Lower lobe of right lung (tissue), 2 donors: ENCODE data around the gene BNC1. TPM values are rescaled to one million over a fixed set of nuclear protein-coding genes. Genes with fewer than 3 reads are reported as not detected.
"Not testable (repeated sequence)": the region's sequence is repeated elsewhere in the genome, so short reads cannot be mapped to it uniquely, and the experiment has no call there.

Experiments used
- ATAC-seq, 2 donors: fragments of 200-7000 bp; cut with Tn5 transposase; one replicate each; pipeline ENCODE4 v1.9.1; 2020 to 2022; ENCODE audit warnings: mild to moderate bottlenecking in 2 of 2, moderate library complexity in 2 of 2
- DNase-seq: peaks from one replicate; pipeline ENCODE4 v3.0.0-alpha.2; 2020
- H3K27ac ChIP-seq: fragments of 200-600 bp; one replicate; pipeline ENCODE4 v1.8.0; 2022
- H3K27me3 ChIP-seq: fragments of 200-600 bp; one replicate; pipeline ENCODE4 v1.8.0; 2022; ENCODE audit warnings: low read depth
- H3K36me3 ChIP-seq: fragments of 200-600 bp; one replicate; pipeline ENCODE4 v1.8.0; 2022; ENCODE audit warnings: mild to moderate bottlenecking
- H3K4me1 ChIP-seq: fragments of 200-600 bp; one replicate; pipeline ENCODE4 v1.8.0; 2022
- H3K4me3 ChIP-seq: fragments of 200-600 bp; one replicate; pipeline ENCODE4 v1.8.0; 2022; ENCODE audit warnings: mild to moderate bottlenecking
- H3K9me3 ChIP-seq: fragments of 200-600 bp; one replicate; pipeline ENCODE4 v1.8.0; 2022
- CTCF ChIP-seq: fragments of 200-600 bp; IDR thresholded peaks from one replicate; pipeline ENCODE4 v1.8.0; 2022; ENCODE audit warnings: antibody characterized with exemption, mild to moderate bottlenecking
- intact Hi-C: fragments of 100-400 bp; cut with DNase I; formaldehyde crosslinking; loops from one replicate; pipeline ENCODE4 v1.11.0; 2022
- total RNA-seq: library from RNA; stranded (reverse); fragmentation: NEBNext Ultra II Directional; extraction: Animal tissue kit (Norgen Biotek cat#: 25700); gene quantifications from one replicate; pipeline ENCODE4 v1.2.1, GENCODE V29; 2021
- donor health status: DM: no; HTN: yes; CAD: no; lungs with severe emphysema.

The BNC1 gene
- total RNA-seq, 1 donor from 2014 or later, result 0.21 TPM

GRCh38 chr15:83230242-83230641 is 54.2 kb downstream of the BNC1 start:
- no peak for DNase-seq
- no peak for TF ChIP-seq CTCF
- no peaks in the 10 kb centered on the region for H3K36me3 ChIP-seq
- intact Hi-C loops, result no loop called here
- no peaks in the 10 kb centered on the region for H3K27me3 ChIP-seq
- no peaks in the 10 kb centered on the region for H3K4me1 ChIP-seq
- no peak overlapping the region for H3K27ac ChIP-seq
- H3K4me3 ChIP-seq, result no peak overlapping the region
- no peaks in the 10 kb centered on the region for H3K9me3 ChIP-seq
- no peak for ATAC-seq

GRCh38 chr15:83225449-83225848 is 59.0 kb downstream of the BNC1 start:
- ATAC-seq (no peak), DNase-seq (no peak)
- intact Hi-C loops, result no loop called here
- Histone ChIP-seq H3K9me3 (no peaks in the 10 kb centered on the region), H3K4me3 (no peak overlapping the region), H3K27ac (no peak overlapping the region), H3K27me3 (no peaks in the 10 kb centered on the region), H3K36me3 (no peaks in the 10 kb centered on the region), H3K4me1 (no peaks in the 10 kb centered on the region)
- TF ChIP-seq CTCF, result no peak

GRCh38 chr15:83221781-83222180 is 62.7 kb downstream of the BNC1 start:
- ATAC-seq, intact Hi-C loops, H3K27me3 ChIP-seq, H3K27ac ChIP-seq, H3K36me3 ChIP-seq, H3K4me3 ChIP-seq, H3K4me1 ChIP-seq, H3K9me3 ChIP-seq, DNase-seq: not testable (repeated sequence)

GRCh38 chr15:83219026-83219425 is 65.4 kb downstream of the BNC1 start:
- no peaks in the 10 kb centered on the region for H3K9me3 ChIP-seq
- ATAC-seq (no peak), DNase-seq (no peak)
- H3K27ac ChIP-seq, result no peak overlapping the region
- no peaks in the 10 kb centered on the region for H3K4me1 ChIP-seq
- H3K27me3 ChIP-seq, result no peaks in the 10 kb centered on the region
- TF ChIP-seq CTCF, result no peak
- H3K36me3 ChIP-seq, result no peaks in the 10 kb centered on the region
- intact Hi-C loops, result no loop called here
- H3K4me3 ChIP-seq, result no peak overlapping the region

- Histone ChIP-seq H3K4me3 (no peak overlapping the region), H3K36me3 (no peaks in the 10 kb centered on the region), H3K27ac (no peak overlapping the region), H3K4me1 (no peaks in the 10 kb centered on the region), H3K27me3 (no peaks in the 10 kb centered on the region), H3K9me3 (no peaks in the 10 kb centered on the region)
- intact Hi-C loops, result no loop called here
- no peak for TF ChIP-seq CTCF
- no peak for DNase-seq
- ATAC-seq, result no peak
These were observed 69.2 kb downstream of the BNC1 start for GRCh38 chr15:83215306-83215705.

GRCh38 chr15:83210619-83211018 is 73.8 kb downstream of the BNC1 start:
- intact Hi-C loops, result no loop called here
- DNase-seq (no peak), ATAC-seq (no peak)
- Histone ChIP-seq H3K4me1 (peaks cover 15% of the 10 kb centered on the region), H3K9me3 (no peaks in the 10 kb centered on the region), H3K36me3 (no peaks in the 10 kb centered on the region), H3K27me3 (no peaks in the 10 kb centered on the region), H3K4me3 (no peak overlapping the region), H3K27ac (no peak overlapping the region)
- TF ChIP-seq CTCF, result no peak
